CD4-positive, alpha-beta memory T cell (primary cell): ENCODE measurements around the gene FRMD7. TPM values are rescaled to one million over a fixed set of nuclear protein-coding genes. Genes with fewer than 3 reads are reported as not detected.

Experiments
- CTCF ChIA-PET: fragments of 350-600 bp; sonication (Branson Sonifier 250); formaldehyde crosslinking; loops from one replicate; lab custom pipeline; 2021; ENCODE audit warnings: inconsistent platforms; ENCODE audit not compliant: partially characterized antibody; lab: Charles Lee
- POLR2A ChIA-PET: fragments of 350-600 bp; sonication (Branson Sonifier 250); formaldehyde crosslinking; loops from one replicate; lab custom pipeline; 2021; ENCODE audit not compliant: partially characterized antibody; lab: Charles Lee
- DNase-seq, 5 donors: peaks; one replicate each; pipeline versions ENCODE4 v3.0.0 to v3.0.0-alpha.2; 2020 to 2022; ENCODE audit warnings: mixed read lengths in 1 of 5
- H3K27ac ChIP-seq: one replicate; pipeline ENCODE4 v1.7.0; 2013; ENCODE audit warnings: low read depth, low read length
- H3K27me3 ChIP-seq: 2 replicates; pipeline ENCODE4 v1.7.0; 2013; ENCODE audit warnings: mild to moderate bottlenecking, low read length, moderate library complexity; ENCODE audit not compliant: insufficient read depth
- H3K36me3 ChIP-seq: 2 replicates; pipeline ENCODE4 v1.7.0; 2013; ENCODE audit warnings: mild to moderate bottlenecking, low read length, moderate library complexity; ENCODE audit not compliant: insufficient read depth
- H3K4me1 ChIP-seq: 2 replicates; pipeline ENCODE4 v1.7.0; 2013; ENCODE audit warnings: mild to moderate bottlenecking, low read length, moderate library complexity; ENCODE audit not compliant: insufficient read depth
- H3K4me3 ChIP-seq, 2 donors: one replicate each; pipeline ENCODE4 v1.7.0; 2013; ENCODE audit warnings: low read length in 2 of 2, mild to moderate bottlenecking in 1 of 2
- H3K9me3 ChIP-seq, 2 donors: one replicate each; pipeline ENCODE4 v1.7.0; 2013; ENCODE audit warnings: low read length in 2 of 2, control low read depth in 1 of 2; ENCODE audit not compliant: control insufficient read depth in 1 of 2
- H3K27ac Mint-ChIP-seq, 7 donors: one replicate each; pipeline ENCODE4 v1.8.0; 2020 to 2021; ENCODE audit warnings: mixed read lengths in 7 of 7, mild to moderate bottlenecking in 6 of 7, inconsistent platforms in 3 of 7, moderate library complexity in 3 of 7
- H3K27me3 Mint-ChIP-seq, 2 donors: one replicate each; pipeline ENCODE4 v1.8.0; 2020 to 2021; ENCODE audit warnings: mixed read lengths in 2 of 2
- H3K36me3 Mint-ChIP-seq, 2 donors: one replicate each; pipeline ENCODE4 v1.8.0; 2020 to 2021; ENCODE audit warnings: mixed read lengths in 2 of 2, inconsistent platforms in 1 of 2, mild to moderate bottlenecking in 1 of 2
- H3K4me1 Mint-ChIP-seq, 4 donors: one replicate each; pipeline ENCODE4 v1.8.0; 2020 to 2021; ENCODE audit warnings: mixed read lengths in 4 of 4, mild to moderate bottlenecking in 1 of 4
- H3K4me3 Mint-ChIP-seq, 8 donors: one replicate each; pipeline ENCODE4 v1.8.0; 2020 to 2021; ENCODE audit warnings: mixed read lengths in 8 of 8, mild to moderate bottlenecking in 7 of 8, moderate library complexity in 6 of 8, inconsistent platforms in 3 of 8
- H3K9me3 Mint-ChIP-seq, 8 donors: one replicate each; pipeline ENCODE4 v1.8.0; 2020 to 2021; ENCODE audit warnings: mixed read lengths in 8 of 8, mild to moderate bottlenecking in 5 of 8, inconsistent platforms in 3 of 8, moderate library complexity in 1 of 8
- intact Hi-C: fragments of 100-400 bp; cut with micrococcal nuclease; formaldehyde crosslinking; loops from one replicate; pipeline ENCODE4 v1.15.1; 2023
- polyA plus RNA-seq, 2 donors: library from polyadenylated mRNA; unstranded; fragments of 300-500 nt; fragmentation: Illumina TruSeq; gene quantifications; one replicate each; pipeline ENCODE4 v1.2.3, GENCODE V29; 2021
- total RNA-seq, 2 experiments: library from RNA; stranded (reverse); gene quantifications; one replicate each; pipeline ENCODE4 v1.2.3, GENCODE V29; 2021

The FRMD7 gene
- total RNA-seq, result not detected
- polyA plus RNA-seq, result not detected

- intact Hi-C loops, result no loop called here
- Mint-ChIP-seq H3K36me3 (no peaks in the 10 kb centered on the region), H3K27ac (no peak within 1 kb of the TSS), H3K27me3 (peaks cover 0 to 6% of the 10 kb centered on the region in 2 donors), H3K4me1 (no peaks in the 10 kb centered on the region), H3K9me3 (peaks cover 0 to 3% (median 0%) of the 10 kb centered on the region in 8 donors), H3K4me3 (no peak within 1 kb of the TSS)
- Histone ChIP-seq H3K27ac (no peak within 1 kb of the TSS), H3K4me3 (no peak within 1 kb of the TSS), H3K27me3 (no peaks in the 10 kb centered on the region), H3K36me3 (no peaks in the 10 kb centered on the region), H3K9me3 (no peaks in the 10 kb centered on the region), H3K4me1 (no peaks in the 10 kb centered on the region)
- no peak for DNase-seq
- CTCF ChIA-PET, result no interaction called here
- POLR2A ChIA-PET, result no interaction called here
These were observed at the start of gene FRMD7 for GRCh38 chrX:132127743-132128142. TSS of gene FRMD7 (minus strand) at chrX:132128020. CDS start at chrX:132127844, 176 bp downstream.

GRCh38 chrX:132173647-132174046 is 45.8 kb upstream of the FRMD7 start:
- no peak overlapping the region for H3K27ac Mint-ChIP-seq
- no peaks in the 10 kb centered on the region for H3K4me1 ChIP-seq
- no peaks in the 10 kb centered on the region for H3K4me1 Mint-ChIP-seq
- H3K9me3 ChIP-seq, result no peaks in the 10 kb centered on the region
- no peaks in the 10 kb centered on the region for H3K36me3 Mint-ChIP-seq
- H3K36me3 ChIP-seq, result no peaks in the 10 kb centered on the region
- no peak for DNase-seq
- H3K27ac ChIP-seq, result no peak overlapping the region
- ChIA-PET POLR2A (no interaction called here), CTCF (interaction anchor here (1.0 kb wide), 1 partner anchor 46 kb away, joined by 4 read pairs; the partner anchor contains the start of gene RAP2C)
- no peaks in the 10 kb centered on the region for H3K27me3 Mint-ChIP-seq
- no peaks in the 10 kb centered on the region for H3K27me3 ChIP-seq
- intact Hi-C loops, result no loop called here
- H3K4me3 Mint-ChIP-seq, result no peak overlapping the region
- H3K4me3 ChIP-seq, result no peak overlapping the region
- no peaks in the 10 kb centered on the region for H3K9me3 Mint-ChIP-seq

GRCh38 chrX:132171881-132172280 is 44.1 kb upstream of the FRMD7 start:
- Mint-ChIP-seq H3K27me3 (no peaks in the 10 kb centered on the region), H3K4me1 (no peaks in the 10 kb centered on the region), H3K27ac (no peak overlapping the region), H3K36me3 (no peaks in the 10 kb centered on the region), H3K4me3 (no peak overlapping the region), H3K9me3 (no peaks in the 10 kb centered on the region)
- no peak overlapping the region for H3K27ac ChIP-seq
- CTCF ChIA-PET, result no interaction called here
- POLR2A ChIA-PET, result no interaction called here
- no peak overlapping the region for H3K4me3 ChIP-seq
- H3K36me3 ChIP-seq, result no peaks in the 10 kb centered on the region
- no peaks in the 10 kb centered on the region for H3K27me3 ChIP-seq
- H3K9me3 ChIP-seq, result no peaks in the 10 kb centered on the region
- H3K4me1 ChIP-seq, result no peaks in the 10 kb centered on the region
- DNase-seq, result no peak
- intact Hi-C loops, result loop anchor here (2.0 kb wide), 1 partner anchor 47 kb away; the partner anchor contains the start of gene RAP2C

DNA sequence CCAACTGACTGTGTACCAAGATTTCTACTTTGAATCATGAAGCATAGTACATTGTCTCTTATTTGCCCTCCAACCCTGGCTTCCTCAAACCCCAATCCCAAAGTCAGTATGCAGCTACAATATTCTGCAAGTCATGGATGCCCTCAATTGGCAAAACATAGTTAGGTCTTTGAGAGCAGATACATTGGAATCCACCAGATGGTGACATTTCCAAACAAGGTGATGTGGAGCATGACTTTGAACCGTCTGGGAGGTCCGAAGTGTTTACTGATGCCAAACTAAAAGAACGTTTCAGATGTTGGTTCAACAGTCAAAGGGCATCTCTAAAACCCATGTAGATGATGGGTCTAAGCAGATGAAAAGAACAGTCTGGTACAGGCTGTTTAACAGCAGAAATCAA is 43.7 kb upstream of the FRMD7 start:
- H3K4me1 ChIP-seq, result no peaks in the 10 kb centered on the region
- CTCF ChIA-PET, result no interaction called here
- Mint-ChIP-seq H3K27me3 (no peaks in the 10 kb centered on the region), H3K9me3 (no peaks in the 10 kb centered on the region), H3K4me3 (no peak overlapping the region), H3K27ac (no peak overlapping the region), H3K4me1 (no peaks in the 10 kb centered on the region), H3K36me3 (no peaks in the 10 kb centered on the region)
- no peaks in the 10 kb centered on the region for H3K27me3 ChIP-seq
- H3K27ac ChIP-seq, result no peak overlapping the region
- H3K9me3 ChIP-seq, result no peaks in the 10 kb centered on the region
- no peaks in the 10 kb centered on the region for H3K36me3 ChIP-seq
- intact Hi-C loops, result loop anchor here (2.0 kb wide), 1 partner anchor 47 kb away; the partner anchor contains the start of gene RAP2C
- no peak for DNase-seq
- POLR2A ChIA-PET, result no interaction called here
- H3K4me3 ChIP-seq, result no peak overlapping the region

GRCh38 chrX:132169554-132169953 is 41.7 kb upstream of the FRMD7 start:
- Histone ChIP-seq H3K4me3 (no peak overlapping the region), H3K4me1 (no peaks in the 10 kb centered on the region), H3K36me3 (no peaks in the 10 kb centered on the region), H3K27me3 (no peaks in the 10 kb centered on the region), H3K27ac (no peak overlapping the region), H3K9me3 (no peaks in the 10 kb centered on the region)
- H3K4me3 Mint-ChIP-seq, result no peak overlapping the region
- H3K27me3 Mint-ChIP-seq, result no peaks in the 10 kb centered on the region
- intact Hi-C loops, result no loop called here
- peaks cover 0 to 8% (median 1%) of the 10 kb centered on the region in 8 donors for H3K9me3 Mint-ChIP-seq
- H3K27ac Mint-ChIP-seq, result no peak overlapping the region
- no peak for DNase-seq
- ChIA-PET CTCF (interaction anchor here (1.3 to 1.6 kb wide), 2 partner anchors 50 to 123 kb away, joined by 3 to 5 read pairs; partner anchors contain the start of gene RAP2C), POLR2A (no interaction called here)
- H3K4me1 Mint-ChIP-seq, result no peaks in the 10 kb centered on the region
- no peaks in the 10 kb centered on the region for H3K36me3 Mint-ChIP-seq

DNA sequence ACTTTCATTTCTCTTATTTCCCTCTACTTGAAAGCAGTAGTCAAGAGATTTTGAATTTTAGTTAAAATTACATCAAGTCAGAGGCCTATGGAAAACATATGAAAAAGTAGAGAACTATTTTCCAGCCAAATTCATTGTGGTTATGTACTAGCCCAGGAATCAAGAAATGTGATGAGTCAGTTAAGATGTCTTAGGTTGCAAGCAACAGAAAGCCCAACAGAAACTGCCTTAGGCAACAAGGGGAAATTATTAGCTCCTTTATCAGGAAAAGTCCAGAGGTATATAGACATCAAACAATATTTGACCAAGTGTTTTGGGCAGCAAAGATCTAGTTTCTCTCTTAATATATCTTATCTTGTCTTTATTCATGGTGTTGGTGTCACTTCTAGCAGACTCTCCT is 37.8 kb upstream of the FRMD7 start:
- Histone ChIP-seq H3K36me3 (no peaks in the 10 kb centered on the region), H3K4me1 (no peaks in the 10 kb centered on the region), H3K27ac (no peak overlapping the region), H3K27me3 (no peaks in the 10 kb centered on the region), H3K9me3 (no peaks in the 10 kb centered on the region), H3K4me3 (no peak overlapping the region)
- ChIA-PET CTCF (no interaction called here), POLR2A (no interaction called here)
- no peak for DNase-seq
- Mint-ChIP-seq H3K4me1 (no peaks in the 10 kb centered on the region), H3K9me3 (peaks cover 0 to 9% (median 3%) of the 10 kb centered on the region in 8 donors), H3K27me3 (peaks cover 2 to 6% of the 10 kb centered on the region in 2 donors), H3K36me3 (no peaks in the 10 kb centered on the region), H3K27ac (no peak overlapping the region), H3K4me3 (no peak overlapping the region)
- intact Hi-C loops, result no loop called here

DNA sequence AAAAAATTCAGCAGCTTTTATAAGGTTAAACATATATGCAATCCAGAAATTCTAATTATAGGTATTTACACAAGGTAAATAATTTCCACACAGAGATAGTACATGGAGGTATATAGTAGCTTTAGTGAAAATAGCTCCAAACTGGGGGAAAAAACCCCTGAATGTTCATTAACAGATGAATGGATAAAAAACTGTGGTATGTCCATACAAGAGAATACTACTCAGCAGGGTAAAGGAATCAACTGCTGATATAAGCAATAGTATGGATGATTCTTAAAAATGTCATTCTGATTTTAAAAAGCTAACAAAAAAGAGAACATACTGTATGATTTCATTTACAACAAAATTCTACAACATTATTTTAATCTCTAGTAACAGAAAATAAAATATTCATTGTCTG is 37.2 kb upstream of the FRMD7 start:
- Mint-ChIP-seq H3K36me3 (no peaks in the 10 kb centered on the region), H3K9me3 (peaks cover 0 to 9% (median 3%) of the 10 kb centered on the region in 8 donors), H3K4me1 (no peaks in the 10 kb centered on the region), H3K27me3 (peaks cover 2 to 6% of the 10 kb centered on the region in 2 donors), H3K4me3 (no peak overlapping the region), H3K27ac (no peak overlapping the region)
- no peak overlapping the region for H3K4me3 ChIP-seq
- H3K27ac ChIP-seq, result no peak overlapping the region
- no peaks in the 10 kb centered on the region for H3K4me1 ChIP-seq
- POLR2A ChIA-PET, result no interaction called here
- no peaks in the 10 kb centered on the region for H3K36me3 ChIP-seq
- CTCF ChIA-PET, result no interaction called here
- no peaks in the 10 kb centered on the region for H3K9me3 ChIP-seq
- no peak for DNase-seq
- H3K27me3 ChIP-seq, result no peaks in the 10 kb centered on the region
- intact Hi-C loops, result no loop called here
